Stimulated activated CD8-positive, alpha-beta memory T cell treated with anti-CD3 and anti-CD28 coated beads, Interleukin-7, amount 100 ng/mL, for 4 hours (primary cell): ENCODE measurements around the gene ARL4D.
"Not testable (repeated sequence)": the region's sequence is repeated elsewhere in the genome, so short reads cannot be mapped to it uniquely, and the experiment has no call there.

Source experiments
- DNase-seq, 2 donors: peaks; one replicate each; pipeline ENCODE4 v3.0.0-alpha.2; 2020; ENCODE audit warnings: low read depth in 2 of 2

The ARL4D gene

DNA sequence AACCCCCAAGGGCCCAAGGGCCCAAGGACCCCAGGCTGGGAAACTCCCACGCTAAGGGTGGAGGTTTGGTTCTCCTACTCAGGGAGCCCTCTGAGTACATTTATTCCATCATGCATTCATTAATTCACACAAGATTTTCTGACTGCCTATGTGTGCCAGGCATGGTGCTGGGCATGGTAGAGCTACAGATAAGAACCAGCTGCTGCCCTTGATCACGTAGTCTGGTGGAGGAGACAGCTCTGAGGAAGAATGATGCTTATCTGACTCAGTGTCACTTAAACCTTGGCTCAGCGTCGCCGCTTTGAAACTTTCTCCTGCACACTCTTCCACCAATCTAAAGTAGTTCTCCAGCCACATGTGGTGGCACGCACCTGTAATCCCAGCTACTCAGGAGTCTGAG lies 3.6 kb upstream of the ARL4D start:
- no peak for DNase-seq

DNA sequence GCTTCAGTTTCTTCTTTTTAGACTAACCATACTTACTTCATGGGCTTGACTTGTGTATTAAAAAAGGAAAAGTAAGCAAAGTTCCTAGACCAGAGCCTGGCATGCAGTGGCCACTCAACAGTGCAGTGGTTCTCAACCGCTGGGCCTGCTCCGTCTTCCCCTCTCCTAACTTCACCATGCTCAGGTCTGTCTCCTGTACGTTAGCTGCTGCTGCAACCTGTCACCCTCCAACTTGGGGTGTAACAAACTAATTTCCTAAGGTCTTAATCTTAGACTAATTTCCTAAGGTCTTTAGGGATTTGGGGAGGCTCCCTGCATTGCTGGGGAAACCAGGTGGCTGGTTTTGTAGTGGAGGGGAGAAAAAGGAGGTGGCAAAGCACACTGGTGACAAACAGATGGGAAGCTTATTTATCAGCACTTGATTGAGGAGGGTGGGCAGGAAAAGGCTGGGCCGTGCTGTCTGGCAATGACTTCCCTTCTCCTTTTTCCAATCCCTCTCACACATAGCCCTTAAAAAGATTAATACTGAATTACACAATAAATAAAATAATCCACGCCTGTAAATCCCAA lies 2.2 kb upstream of the ARL4D start:
- DNase-seq = no peak

GRCh38 chr17:43399839-43400328 lies 1.1 kb downstream of the ARL4D start:
- DNase-seq = no peak

DNA sequence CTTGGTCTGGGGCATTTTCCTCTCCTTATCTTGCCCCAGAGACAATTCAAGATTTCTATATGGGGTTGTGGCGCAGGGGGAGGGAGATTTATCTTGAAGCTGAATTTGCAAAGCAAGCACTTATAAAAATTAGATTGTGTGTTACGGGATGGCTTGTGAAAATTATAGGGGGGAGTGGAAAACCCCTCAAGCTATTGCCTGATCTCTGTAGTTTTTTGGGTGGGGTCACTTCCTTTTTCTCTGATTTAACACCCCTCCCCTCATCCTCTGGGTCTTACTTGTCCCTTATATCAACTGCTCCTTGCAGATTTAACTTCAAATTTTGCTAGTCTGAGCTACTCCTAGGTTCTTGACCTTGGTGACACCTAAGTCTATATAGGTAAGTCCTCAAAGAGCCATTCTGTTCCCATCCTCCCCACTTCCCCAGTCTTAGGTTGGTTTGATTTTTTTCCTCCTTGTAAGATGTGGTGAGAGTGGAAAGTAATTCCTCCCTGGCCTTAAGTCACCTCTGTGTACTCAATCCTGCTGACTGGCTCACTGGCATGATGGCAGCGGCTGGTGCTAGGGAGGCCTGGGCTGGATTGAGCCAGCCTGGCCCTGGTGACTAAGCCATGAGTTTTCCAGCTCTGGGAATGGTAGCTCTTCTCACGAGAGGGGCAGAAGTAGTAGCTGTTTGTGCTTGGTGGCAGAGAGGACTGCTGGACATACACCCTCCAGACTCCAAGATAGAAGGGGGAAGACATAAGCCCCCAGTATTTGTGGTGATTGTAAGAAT lies 2.3 kb downstream of the ARL4D start:
- no peak for DNase-seq

- DNase-seq = no peak
Measured at GRCh38 chr17:43402078-43402477, 3.3 kb downstream of the ARL4D start.

DNA sequence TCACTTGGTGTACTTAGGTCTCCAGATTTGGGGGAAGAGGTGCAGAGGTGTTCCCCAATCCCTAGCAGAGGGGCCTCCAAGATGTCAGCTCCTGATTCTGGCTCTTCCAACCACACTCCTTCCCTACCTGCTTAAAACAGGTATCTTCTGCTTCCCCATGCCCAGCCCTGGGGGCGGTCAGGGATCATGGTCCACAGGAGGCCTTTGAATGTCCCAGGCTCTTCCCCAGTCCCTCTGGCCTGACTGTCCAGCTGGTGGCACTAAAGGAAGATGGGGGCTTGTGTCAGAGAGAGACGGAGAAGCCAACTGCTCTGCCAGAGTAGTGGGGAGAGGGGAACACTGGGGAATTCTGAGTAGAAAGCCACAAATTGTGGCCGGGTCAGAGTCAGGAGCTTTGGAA lies 3.8 kb downstream of the ARL4D start:
- DNase-seq = no peak

DNA sequence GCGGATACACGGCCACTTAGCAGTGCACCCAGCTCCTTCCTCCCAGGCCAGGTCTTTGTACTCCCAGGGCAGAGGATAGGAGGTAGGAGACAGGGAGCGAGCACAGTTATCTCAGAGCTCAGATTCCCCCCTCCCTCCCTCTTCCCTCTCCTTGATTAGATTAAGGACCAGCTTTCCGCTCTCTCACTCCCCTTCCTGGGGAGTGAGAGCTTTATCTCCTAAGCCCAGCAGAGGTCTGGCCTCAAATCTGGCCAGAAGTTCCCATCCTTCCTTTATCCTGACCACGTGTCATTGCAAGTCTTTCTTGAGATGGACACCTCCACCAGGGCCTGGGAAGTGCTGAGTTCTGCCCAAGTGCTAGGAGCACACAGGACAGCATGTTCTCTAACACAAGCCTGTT lies 5.1 kb downstream of the ARL4D start:
- no peak for DNase-seq

- DNase-seq = no peak
Measured at GRCh38 chr17:43405861-43406260, 7.1 kb downstream of the ARL4D start.

DNA sequence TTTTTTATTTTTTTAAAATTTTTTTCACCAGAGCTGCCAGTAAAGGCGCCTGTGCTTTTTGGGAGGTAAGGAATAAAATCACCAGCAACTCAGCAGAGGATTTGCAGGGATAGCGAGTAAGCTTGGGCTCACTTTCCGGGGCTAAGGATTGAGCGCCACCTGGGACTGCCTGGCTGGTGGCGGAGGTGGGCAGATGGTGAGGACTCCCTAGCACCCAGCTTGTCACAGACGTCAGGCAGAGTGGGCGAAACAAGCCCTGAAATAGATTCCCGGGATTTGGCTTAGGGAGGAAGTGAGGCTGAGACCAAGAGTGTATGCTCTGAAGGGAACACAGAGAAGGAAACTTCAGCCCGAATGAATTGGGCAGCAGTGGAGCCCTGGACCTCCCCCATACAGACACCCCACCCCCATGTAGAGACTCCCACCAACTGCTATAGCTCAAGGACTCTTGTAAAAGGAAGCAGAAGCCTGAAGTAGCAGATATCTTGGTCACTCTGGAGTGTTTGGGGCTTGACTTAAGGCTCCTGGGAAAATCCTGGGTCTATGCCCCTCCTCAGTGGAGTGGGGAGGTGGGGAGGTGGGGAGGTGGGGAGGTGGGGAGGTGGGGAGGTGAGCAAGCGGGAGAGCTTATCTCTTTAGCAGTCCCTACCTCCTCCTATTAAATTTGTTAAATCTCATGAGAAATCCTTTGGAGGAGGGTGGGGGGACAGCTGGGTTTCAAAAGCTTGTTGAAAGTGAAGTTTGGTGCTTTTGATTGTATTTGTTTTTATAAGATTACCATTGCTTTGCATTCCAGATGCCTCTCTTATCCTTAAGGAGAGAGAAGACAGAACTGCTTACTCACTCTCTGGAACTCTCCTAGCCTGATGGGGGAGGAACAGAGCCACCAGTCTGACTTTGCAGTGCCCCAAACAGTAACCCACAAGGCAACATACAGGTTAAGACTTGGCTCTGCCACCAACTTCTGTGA lies 8.2 kb downstream of the ARL4D start:
- DNase-seq = no peak

DNA sequence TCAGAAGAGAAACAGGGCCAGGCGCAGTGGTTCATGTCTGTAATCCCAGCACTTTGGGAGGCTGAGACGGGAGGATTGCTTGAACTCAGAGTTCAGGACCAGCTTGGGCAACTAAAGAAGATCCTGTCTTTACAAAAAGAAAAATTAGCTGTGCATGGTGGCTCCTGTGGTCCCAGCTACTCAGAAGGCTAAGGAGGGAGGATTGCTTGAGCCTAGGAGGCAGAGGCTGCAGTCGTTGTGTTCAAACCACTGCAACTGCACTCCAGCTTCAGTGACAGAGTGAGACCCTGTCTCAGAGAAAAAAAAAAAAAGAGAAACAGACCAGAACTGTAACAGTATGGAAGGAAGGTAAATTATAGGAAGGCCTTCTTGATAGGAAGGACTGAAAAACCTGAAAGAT lies 10.3 kb downstream of the ARL4D start:
- DNase-seq = no peak

- DNase-seq = no peak
Measured at GRCh38 chr17:43410557-43411368, 12.0 kb downstream of the ARL4D start.

DNA sequence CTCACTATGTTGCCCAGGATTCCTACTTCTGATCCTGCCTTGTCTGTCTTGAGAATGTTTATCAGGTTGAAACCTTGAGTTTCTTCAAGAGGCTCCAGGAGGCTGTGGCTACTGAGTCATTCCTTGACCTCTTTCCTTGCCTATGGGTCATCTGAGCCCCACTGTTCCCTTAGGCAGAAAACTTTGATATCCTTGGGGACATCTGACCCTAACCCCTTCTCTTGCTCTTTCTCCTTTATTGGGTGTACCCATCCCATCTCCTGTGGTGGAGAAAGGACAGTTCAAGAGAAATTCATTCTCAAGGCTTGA lies 12.5 kb downstream of the ARL4D start:
- DNase-seq = no peak

GRCh38 chr17:43411749-43412148 lies 13.0 kb downstream of the ARL4D start:
- DNase-seq = no peak

GRCh38 chr17:43412166-43412565 lies 13.4 kb downstream of the ARL4D start:
- no peak for DNase-seq

- DNase-seq = no peak
Measured at GRCh38 chr17:43416998-43417890, 18.5 kb downstream of the ARL4D start.

DNA sequence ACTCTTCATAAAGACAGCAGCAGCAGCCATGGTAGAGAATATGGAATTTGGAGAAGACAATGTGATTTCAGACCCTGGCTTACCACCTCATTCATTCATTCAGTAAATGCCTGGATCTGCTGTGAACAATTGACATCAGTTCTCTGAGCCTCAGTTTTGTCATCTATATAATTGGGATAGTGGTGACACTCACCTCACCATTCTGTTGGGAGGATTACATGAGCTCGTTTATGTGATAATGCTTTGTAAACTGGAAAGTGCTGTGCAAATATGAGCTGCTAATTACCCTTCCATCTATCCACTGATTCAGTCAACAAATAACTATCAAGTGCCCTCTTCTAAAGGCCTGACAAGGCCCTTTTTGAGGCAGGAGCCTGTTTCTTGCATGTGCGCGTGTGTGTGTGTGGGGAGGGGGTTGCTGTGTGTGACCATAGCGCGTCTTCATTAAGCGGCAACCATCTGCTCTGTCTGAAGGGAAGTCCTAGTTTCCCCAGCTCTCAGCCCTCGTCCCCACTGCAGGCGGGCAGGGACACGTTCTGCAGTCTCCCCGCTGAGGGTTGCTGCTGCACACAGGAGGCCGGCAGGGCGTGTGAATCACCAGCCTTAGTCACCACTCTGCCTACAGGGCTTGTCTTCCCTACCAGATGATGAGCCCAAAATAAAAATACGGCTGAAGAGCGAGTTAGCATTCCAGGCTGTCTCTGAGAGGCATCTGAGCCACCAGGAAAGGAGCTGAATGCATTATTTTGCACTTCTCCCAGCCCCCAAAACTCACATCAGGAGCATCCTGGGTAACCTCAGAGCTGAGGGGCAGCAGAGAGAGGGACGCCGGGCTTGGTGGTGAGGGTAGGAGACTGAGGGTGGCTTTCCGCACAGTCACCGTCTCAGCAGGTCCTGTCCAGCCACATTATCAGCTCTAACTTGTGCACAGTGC lies 19.9 kb downstream of the ARL4D start:
- DNase-seq = no peak

DNA sequence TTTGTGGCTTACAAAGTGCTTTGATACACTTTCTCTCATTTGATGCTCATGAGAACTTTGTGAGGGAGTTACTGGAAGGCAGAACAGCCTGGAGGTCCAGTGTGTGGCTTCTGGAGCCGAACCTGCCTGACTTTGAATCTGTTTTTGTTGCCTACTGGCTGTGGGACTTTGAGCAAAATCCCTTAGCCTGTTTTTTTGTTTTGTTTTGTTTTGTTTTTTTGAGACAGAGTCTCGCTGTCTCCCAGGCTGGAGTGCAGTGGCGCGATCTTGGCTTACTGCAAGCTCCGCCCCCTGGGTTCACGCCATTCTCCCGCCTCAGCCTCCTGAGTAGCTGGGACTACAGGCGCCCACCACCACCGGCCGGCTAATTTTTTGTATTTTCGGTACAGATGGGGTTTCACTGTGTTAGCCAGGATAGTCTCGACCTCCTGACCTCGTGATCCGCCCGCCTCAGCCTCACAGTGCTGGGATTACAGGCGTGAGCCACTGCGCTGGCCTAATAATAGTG lies 20.6 kb downstream of the ARL4D start:
- not testable (repeated sequence) for DNase-seq

GRCh38 chr17:43423777-43424455 lies 25.1 kb downstream of the ARL4D start:
- DNase-seq = no peak
